Osteoblast (primary cell): ENCODE measurements around the gene CPTP. TPM values are rescaled to one million over a fixed set of nuclear protein-coding genes. Genes with fewer than 3 reads are reported as not detected.

Experiments used
- DNase-seq: peaks from one replicate; pipeline ENCODE4 v3.0.0; 2011; ENCODE audit warnings: low spot score, mixed read lengths; ENCODE audit not compliant: insufficient read length; ENCODE audit errors: missing footprints
- H2AFZ ChIP-seq: 2 replicates; pipeline ENCODE4 v1.6.0; 2011; ENCODE audit warnings: mild to moderate bottlenecking, low read length
- H3K27ac ChIP-seq: 2 replicates; pipeline ENCODE4 v1.5.1; 2011; ENCODE audit warnings: mild to moderate bottlenecking, low read depth, low read length, moderate library complexity
- H3K27me3 ChIP-seq: 2 replicates; pipeline ENCODE4 v1.6.0; 2012; ENCODE audit warnings: mild to moderate bottlenecking, control low read depth, inconsistent platforms, low read length, moderate library complexity; ENCODE audit not compliant: insufficient read depth
- H3K36me3 ChIP-seq: 2 replicates; pipeline ENCODE4 v1.5.1; 2011; ENCODE audit warnings: mild to moderate bottlenecking, low read length, control low read depth, moderate library complexity; ENCODE audit not compliant: insufficient read depth
- H3K4me1 ChIP-seq: 2 replicates; pipeline ENCODE4 v1.5.1; 2011; ENCODE audit warnings: mild to moderate bottlenecking, low read length, control low read depth, moderate library complexity; ENCODE audit not compliant: insufficient read depth
- H3K4me2 ChIP-seq: 2 replicates; pipeline ENCODE4 v1.6.0; 2011; ENCODE audit warnings: mild to moderate bottlenecking, low read length; ENCODE audit not compliant: insufficient read depth
- H3K4me3 ChIP-seq: fragments of 200-600 bp; sonication (generic); 3 replicates; pipeline ENCODE4 v1.5.1; 2012; ENCODE audit warnings: mild to moderate bottlenecking, low read length, inconsistent platforms; ENCODE audit not compliant: insufficient read depth
- H3K79me2 ChIP-seq: 2 replicates; pipeline ENCODE4 v1.6.0; 2012; ENCODE audit warnings: mild to moderate bottlenecking, low read length, control low read depth, inconsistent platforms; ENCODE audit not compliant: insufficient read depth
- H3K9me3 ChIP-seq: 2 replicates; pipeline ENCODE4 v1.5.1; 2011; ENCODE audit warnings: low read depth, low read length, control low read depth
- H4K20me1 ChIP-seq: 2 replicates; pipeline ENCODE4 v1.6.0; 2012; ENCODE audit warnings: mild to moderate bottlenecking, low read length, control low read depth; ENCODE audit not compliant: insufficient read depth
- CTCF ChIP-seq: IDR thresholded peaks from 2 replicates; pipeline ENCODE4 v1.5.1; 2011; ENCODE audit warnings: mild to moderate bottlenecking, low read depth, low read length, moderate library complexity; ENCODE audit errors: extremely low read depth
- total RNA-seq: library from RNA; depleted of rRNA; stranded (reverse); fragments of >200 nt; gene quantifications from 2 replicates; pipeline ENCODE4 v1.2.3, GENCODE V29; 2012

CPTP gene
- total RNA-seq, 1 donor: 13.8 TPM

- H3K4me3 ChIP-seq: no peak overlapping the region
- H4K20me1 ChIP-seq: peaks cover 11% of the 10 kb centered on the region
- peak; percentile 55 for TF ChIP-seq CTCF
- no peaks in the 10 kb centered on the region for H3K27me3 ChIP-seq
- H2AFZ ChIP-seq: no peak overlapping the region
- peak; percentile 98 for DNase-seq
- H3K4me2 ChIP-seq: no peak overlapping the region
- peaks cover 5% of the 10 kb centered on the region for H3K4me1 ChIP-seq
- no peaks in the 10 kb centered on the region for H3K36me3 ChIP-seq
- no peaks in the 10 kb centered on the region for H3K9me3 ChIP-seq
- H3K79me2 ChIP-seq: no peaks in the 10 kb centered on the region
- no peak overlapping the region for H3K27ac ChIP-seq
These were observed 32.8 kb upstream of the CPTP start for GRCh38 chr1:1291548-1292441.

GRCh38 chr1:1292442-1292779 lies 32.2 kb upstream of the CPTP start:
- no peak overlapping the region for H2AFZ ChIP-seq
- peaks cover 5% of the 10 kb centered on the region for H3K4me1 ChIP-seq
- TF ChIP-seq CTCF: no peak
- no peak for DNase-seq
- H3K79me2 ChIP-seq: no peaks in the 10 kb centered on the region
- H4K20me1 ChIP-seq: peaks cover 11% of the 10 kb centered on the region
- no peak overlapping the region for H3K4me2 ChIP-seq
- H3K27me3 ChIP-seq: no peaks in the 10 kb centered on the region
- no peaks in the 10 kb centered on the region for H3K9me3 ChIP-seq
- H3K27ac ChIP-seq: no peak overlapping the region
- H3K36me3 ChIP-seq: no peaks in the 10 kb centered on the region
- no peak overlapping the region for H3K4me3 ChIP-seq

GRCh38 chr1:1292851-1293250 lies 31.8 kb upstream of the CPTP start:
- Histone ChIP-seq H3K4me3 (no peak overlapping the region), H3K9me3 (no peaks in the 10 kb centered on the region), H3K27me3 (no peaks in the 10 kb centered on the region), H3K79me2 (no peaks in the 10 kb centered on the region), H4K20me1 (peaks cover 11% of the 10 kb centered on the region), H2AFZ (no peak overlapping the region), H3K4me2 (no peak overlapping the region), H3K4me1 (peaks cover 5% of the 10 kb centered on the region), H3K27ac (no peak overlapping the region), H3K36me3 (no peaks in the 10 kb centered on the region)
- DNase-seq: no peak
- no peak for TF ChIP-seq CTCF
